IPS-20b (cell line): ENCODE data around the gene SEMA4D.

Source experiments
- H3K27ac ChIP-seq: one replicate; pipeline ENCODE4 v1.5.1; 2013; ENCODE audit warnings: low read length
- H3K27me3 ChIP-seq: 2 replicates; pipeline ENCODE4 v1.6.1; 2013; ENCODE audit warnings: mild to moderate bottlenecking, low read length, inconsistent platforms; ENCODE audit not compliant: insufficient read depth
- H3K36me3 ChIP-seq: 2 replicates; pipeline ENCODE4 v1.6.1; 2013; ENCODE audit warnings: low read depth, mild to moderate bottlenecking, inconsistent platforms, low read length, moderate library complexity; ENCODE audit not compliant: insufficient read depth
- H3K4me1 ChIP-seq: 2 replicates; pipeline ENCODE4 v1.6.1; 2013; ENCODE audit warnings: mild to moderate bottlenecking, control low read depth, inconsistent platforms, low read length, moderate library complexity; ENCODE audit not compliant: insufficient read depth
- H3K4me3 ChIP-seq: 2 replicates; pipeline ENCODE4 v1.5.1; 2013; ENCODE audit warnings: mild to moderate bottlenecking, low read length, inconsistent platforms
- H3K9ac ChIP-seq: 2 replicates; pipeline ENCODE4 v1.6.1; 2013; ENCODE audit warnings: low read depth, mild to moderate bottlenecking, inconsistent platforms, low read length, moderate library complexity
- H3K9me3 ChIP-seq: 2 replicates; pipeline ENCODE4 v1.6.1; 2013; ENCODE audit warnings: mild to moderate bottlenecking, low read depth, low read length, inconsistent platforms; ENCODE audit not compliant: insufficient read depth

SEMA4D gene

GRCh38 chr9:89514956-89515355 is 17.0 kb upstream of the SEMA4D start:
- Histone ChIP-seq H3K36me3 (no peaks in the 10 kb centered on the region), H3K4me3 (no peak overlapping the region), H3K4me1 (no peaks in the 10 kb centered on the region), H3K9me3 (no peaks in the 10 kb centered on the region), H3K9ac (no peak overlapping the region), H3K27ac (no peak overlapping the region), H3K27me3 (no peaks in the 10 kb centered on the region)

- Histone ChIP-seq H3K4me3 (no peak overlapping the region), H3K27me3 (no peaks in the 10 kb centered on the region), H3K9me3 (no peaks in the 10 kb centered on the region), H3K27ac (no peak overlapping the region), H3K9ac (no peak overlapping the region), H3K36me3 (no peaks in the 10 kb centered on the region), H3K4me1 (no peaks in the 10 kb centered on the region)
These were observed 16.4 kb upstream of the SEMA4D start for GRCh38 chr9:89514337-89514736.

- Histone ChIP-seq H3K36me3 (no peaks in the 10 kb centered on the region), H3K4me1 (no peaks in the 10 kb centered on the region), H3K27ac (no peak overlapping the region), H3K27me3 (no peaks in the 10 kb centered on the region), H3K4me3 (no peak overlapping the region), H3K9me3 (no peaks in the 10 kb centered on the region), H3K9ac (no peak overlapping the region)
These were observed 15.9 kb upstream of the SEMA4D start for GRCh38 chr9:89513837-89514236.

- no peaks in the 10 kb centered on the region for H3K9me3 ChIP-seq
- no peak overlapping the region for H3K9ac ChIP-seq
- no peaks in the 10 kb centered on the region for H3K36me3 ChIP-seq
- H3K4me3 ChIP-seq = no peak overlapping the region
- no peaks in the 10 kb centered on the region; the same call in 1 of the 2 replicates for H3K4me1 ChIP-seq
- H3K27me3 ChIP-seq = no peaks in the 10 kb centered on the region
- no peak overlapping the region for H3K27ac ChIP-seq
These were observed 14.5 kb upstream of the SEMA4D start for GRCh38 chr9:89512382-89512781.

GRCh38 chr9:89508951-89509615 is 11.2 kb upstream of the SEMA4D start:
- H3K9ac ChIP-seq = no peak overlapping the region
- no peaks in the 10 kb centered on the region; the same call in 1 of the 2 replicates for H3K4me1 ChIP-seq
- H3K36me3 ChIP-seq = no peaks in the 10 kb centered on the region
- no peak overlapping the region for H3K27ac ChIP-seq
- no peaks in the 10 kb centered on the region for H3K27me3 ChIP-seq
- H3K4me3 ChIP-seq = no peak overlapping the region
- no peaks in the 10 kb centered on the region for H3K9me3 ChIP-seq

- H3K9me3 ChIP-seq = no peaks in the 10 kb centered on the region
- H3K9ac ChIP-seq = no peak overlapping the region
- H3K27me3 ChIP-seq = no peaks in the 10 kb centered on the region
- H3K4me3 ChIP-seq = no peak overlapping the region
- no peaks in the 10 kb centered on the region for H3K36me3 ChIP-seq
- no peak overlapping the region for H3K27ac ChIP-seq
- H3K4me1 ChIP-seq = no peaks in the 10 kb centered on the region; the same call in 1 of the 2 replicates
These were observed 8.0 kb upstream of the SEMA4D start for GRCh38 chr9:89505911-89506310.

- no peak overlapping the region for H3K27ac ChIP-seq
- H3K27me3 ChIP-seq = no peaks in the 10 kb centered on the region
- no peak overlapping the region for H3K9ac ChIP-seq
- no peak overlapping the region for H3K4me3 ChIP-seq
- no peaks in the 10 kb centered on the region; the same call in 1 of the 2 replicates for H3K4me1 ChIP-seq
- no peaks in the 10 kb centered on the region for H3K9me3 ChIP-seq
- no peaks in the 10 kb centered on the region for H3K36me3 ChIP-seq
These were observed 7.1 kb upstream of the SEMA4D start for GRCh38 chr9:89505048-89505447.

- Histone ChIP-seq H3K4me3 (no peak overlapping the region), H3K9ac (no peak overlapping the region), H3K27ac (no peak overlapping the region), H3K27me3 (no peaks in the 10 kb centered on the region), H3K36me3 (no peaks in the 10 kb centered on the region), H3K9me3 (no peaks in the 10 kb centered on the region), H3K4me1 (peaks cover 9% of the 10 kb centered on the region; the same call in 1 of the 2 replicates)
These were observed 4.8 kb upstream of the SEMA4D start for GRCh38 chr9:89502671-89503070.

GRCh38 chr9:89502038-89502601 is 4.2 kb upstream of the SEMA4D start:
- Histone ChIP-seq H3K4me3 (no peak overlapping the region), H3K36me3 (no peaks in the 10 kb centered on the region), H3K9me3 (no peaks in the 10 kb centered on the region), H3K27me3 (no peaks in the 10 kb centered on the region), H3K9ac (no peak overlapping the region), H3K27ac (no peak overlapping the region), H3K4me1 (peaks cover 9% of the 10 kb centered on the region; the same call in 1 of the 2 replicates)

GRCh38 chr9:89501311-89501898 is 3.5 kb upstream of the SEMA4D start:
- H3K9ac ChIP-seq = no peak overlapping the region
- H3K4me3 ChIP-seq = no peak overlapping the region
- no peaks in the 10 kb centered on the region for H3K27me3 ChIP-seq
- peaks cover 14% of the 10 kb centered on the region; the same call in 1 of the 2 replicates for H3K4me1 ChIP-seq
- no peaks in the 10 kb centered on the region for H3K9me3 ChIP-seq
- H3K36me3 ChIP-seq = no peaks in the 10 kb centered on the region
- no peak overlapping the region for H3K27ac ChIP-seq

- H3K4me1 ChIP-seq = peaks cover 27% of the 10 kb centered on the region; the same call in 1 of the 2 replicates
- H3K9ac ChIP-seq = no peak overlapping the region
- H3K36me3 ChIP-seq = no peaks in the 10 kb centered on the region
- H3K27me3 ChIP-seq = no peaks in the 10 kb centered on the region
- no peak overlapping the region for H3K4me3 ChIP-seq
- no peaks in the 10 kb centered on the region for H3K9me3 ChIP-seq
- H3K27ac ChIP-seq = no peak overlapping the region
These were observed 2.1 kb upstream of the SEMA4D start for GRCh38 chr9:89500008-89500407.
